ENCODE measurements around the gene KRTAP5-10. TPM values are rescaled to one million over a fixed set of nuclear protein-coding genes. Genes with fewer than 3 reads are reported as not detected.
"Not testable (repeated sequence)": the region's sequence is repeated elsewhere in the genome, so short reads cannot be mapped to it uniquely, and the experiment has no call there.

Gene KRTAP5-10
- total RNA-seq, 1 donor = not detected

DNA sequence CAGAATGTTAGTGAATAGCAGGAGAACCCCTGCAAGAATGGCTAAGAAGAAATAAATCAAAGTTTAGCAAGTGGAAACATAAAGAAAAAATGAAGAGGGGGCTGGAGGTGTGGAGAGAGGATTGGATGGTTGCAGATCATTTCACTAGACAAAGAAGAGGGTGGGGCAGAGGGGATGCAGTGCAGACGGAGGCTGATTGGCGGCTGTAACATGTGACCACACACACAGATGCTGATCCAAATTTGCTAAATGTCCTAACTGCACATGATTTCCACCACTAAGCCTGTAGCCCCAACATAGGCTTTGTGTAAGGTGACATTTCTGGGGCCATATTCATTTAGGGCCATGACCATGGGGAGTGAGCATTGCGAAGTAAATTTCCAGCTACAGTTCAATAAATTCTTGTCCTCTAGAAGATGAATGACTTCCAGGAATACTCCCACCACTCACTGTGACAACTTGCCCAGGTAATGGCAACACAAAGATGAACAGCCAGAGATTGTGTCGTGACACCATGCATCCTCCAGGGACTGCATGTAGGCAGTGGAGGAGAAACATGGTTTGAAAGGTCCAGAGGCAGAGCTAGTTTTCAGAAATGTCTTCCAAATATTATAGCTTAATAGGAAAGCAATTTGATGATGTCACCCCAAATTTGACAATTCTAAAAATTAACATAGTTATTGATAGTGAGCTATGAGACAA is 10.5 kb downstream of the KRTAP5-10 start:
- DNase-seq (ENCODE audit: low read depth) = no peak
- TF ChIP-seq, protein P1, sequence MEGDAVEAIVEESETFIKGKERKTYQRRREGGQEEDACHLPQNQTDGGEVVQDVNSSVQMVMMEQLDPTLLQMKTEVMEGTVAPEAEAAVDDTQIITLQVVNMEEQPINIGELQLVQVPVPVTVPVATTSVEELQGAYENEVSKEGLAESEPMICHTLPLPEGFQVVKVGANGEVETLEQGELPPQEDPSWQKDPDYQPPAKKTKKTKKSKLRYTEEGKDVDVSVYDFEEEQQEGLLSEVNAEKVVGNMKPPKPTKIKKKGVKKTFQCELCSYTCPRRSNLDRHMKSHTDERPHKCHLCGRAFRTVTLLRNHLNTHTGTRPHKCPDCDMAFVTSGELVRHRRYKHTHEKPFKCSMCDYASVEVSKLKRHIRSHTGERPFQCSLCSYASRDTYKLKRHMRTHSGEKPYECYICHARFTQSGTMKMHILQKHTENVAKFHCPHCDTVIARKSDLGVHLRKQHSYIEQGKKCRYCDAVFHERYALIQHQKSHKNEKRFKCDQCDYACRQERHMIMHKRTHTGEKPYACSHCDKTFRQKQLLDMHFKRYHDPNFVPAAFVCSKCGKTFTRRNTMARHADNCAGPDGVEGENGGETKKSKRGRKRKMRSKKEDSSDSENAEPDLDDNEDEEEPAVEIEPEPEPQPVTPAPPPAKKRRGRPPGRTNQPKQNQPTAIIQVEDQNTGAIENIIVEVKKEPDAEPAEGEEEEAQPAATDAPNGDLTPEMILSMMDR (IDR thresholded peaks at IDR 0.05; ENCODE audit: insufficient read depth, low read depth, low read length) = no peak
- H3K4me3 ChIP-seq (ENCODE audit: low read depth, low read length) = no peak overlapping the region

DNA sequence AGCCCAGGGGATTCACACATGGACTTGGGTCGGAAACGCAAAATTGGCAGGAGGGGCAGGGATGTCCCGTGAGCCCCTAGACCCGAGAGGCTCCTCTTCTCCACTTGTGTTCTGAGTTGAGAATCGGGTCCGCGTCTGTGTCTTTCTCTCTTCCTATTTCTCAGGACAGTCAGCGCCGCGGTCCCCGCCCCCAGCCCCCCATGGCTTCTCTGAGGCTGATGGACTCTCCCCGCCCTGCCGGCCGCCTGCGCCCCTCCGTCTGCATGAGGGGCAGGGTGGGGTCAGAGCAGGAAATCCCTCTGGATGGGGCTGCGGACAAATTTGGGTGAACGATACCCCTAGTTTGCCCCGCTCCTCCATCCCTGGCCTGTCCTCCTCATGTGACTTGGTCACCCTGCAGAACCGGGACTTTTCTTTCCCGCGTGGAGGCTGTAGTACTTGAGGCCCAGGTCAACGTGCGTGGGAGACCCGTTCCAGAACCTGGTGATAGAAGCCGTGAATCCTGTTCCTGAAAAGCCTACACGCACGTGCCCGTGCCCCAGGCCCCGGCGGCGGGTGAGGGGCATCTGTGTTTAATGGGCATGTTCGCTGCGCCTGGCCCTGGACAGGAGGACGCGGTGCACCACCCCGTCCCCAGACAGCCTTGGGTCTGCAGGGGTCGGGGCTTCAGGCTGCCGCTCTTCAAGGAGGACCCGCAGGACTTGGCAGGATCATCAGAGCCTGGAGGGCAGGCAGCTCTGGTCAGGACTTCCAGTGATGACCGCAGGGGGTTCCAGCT is 11.5 kb downstream of the KRTAP5-10 start:
- H3K4me3 ChIP-seq (ENCODE audit: low read depth, low read length); DNase-seq (ENCODE audit: low read depth): not testable (repeated sequence)

DNA sequence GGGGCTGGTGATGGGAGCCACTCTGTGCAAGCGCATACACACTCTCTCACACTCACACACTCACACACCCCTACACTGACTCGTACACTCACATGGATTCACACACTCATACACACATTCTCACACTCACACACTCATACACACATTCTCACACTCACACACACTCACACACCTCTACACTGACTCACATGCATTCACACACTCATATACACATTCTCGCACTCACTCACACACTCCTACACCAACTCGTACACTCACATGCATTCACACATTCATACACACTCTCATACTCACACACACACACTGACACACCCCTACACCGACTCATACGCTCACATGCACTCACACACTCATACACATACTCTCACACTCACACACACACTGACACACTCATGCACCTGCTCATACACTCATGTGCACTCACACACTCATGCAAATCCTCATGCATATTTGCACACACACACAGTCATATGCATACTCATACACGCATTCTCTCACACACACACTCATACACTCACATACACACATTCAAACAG is 12.2 kb downstream of the KRTAP5-10 start:
- TF ChIP-seq, protein P1 (IDR thresholded peaks at IDR 0.05; ENCODE audit: insufficient read depth, low read depth, low read length) = no peak
- no peak overlapping the region for H3K4me3 ChIP-seq (ENCODE audit: low read depth, low read length)
- DNase-seq (ENCODE audit: low read depth) = no peak

DNA sequence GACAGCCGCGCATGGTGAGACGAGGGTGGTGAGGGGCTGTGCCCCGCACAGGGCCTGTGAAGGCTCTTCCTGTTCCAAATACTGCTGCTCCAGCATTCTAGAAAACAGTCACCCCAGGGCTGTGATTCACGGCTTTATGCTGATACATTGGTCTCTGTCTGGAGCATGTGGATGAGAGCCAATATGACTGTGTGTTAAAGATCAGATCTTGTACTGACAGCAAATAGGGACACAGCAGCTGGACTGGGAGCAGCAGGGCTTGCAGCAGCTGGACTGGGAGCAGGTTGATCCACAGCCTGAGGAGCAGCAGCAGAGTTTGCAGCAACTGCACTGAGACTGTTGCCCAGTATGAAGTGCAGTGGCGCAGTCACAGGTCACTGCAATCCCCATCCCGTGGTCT is 14.2 kb downstream of the KRTAP5-10 start:
- DNase-seq (ENCODE audit: low read depth) = not testable (repeated sequence)

DNA sequence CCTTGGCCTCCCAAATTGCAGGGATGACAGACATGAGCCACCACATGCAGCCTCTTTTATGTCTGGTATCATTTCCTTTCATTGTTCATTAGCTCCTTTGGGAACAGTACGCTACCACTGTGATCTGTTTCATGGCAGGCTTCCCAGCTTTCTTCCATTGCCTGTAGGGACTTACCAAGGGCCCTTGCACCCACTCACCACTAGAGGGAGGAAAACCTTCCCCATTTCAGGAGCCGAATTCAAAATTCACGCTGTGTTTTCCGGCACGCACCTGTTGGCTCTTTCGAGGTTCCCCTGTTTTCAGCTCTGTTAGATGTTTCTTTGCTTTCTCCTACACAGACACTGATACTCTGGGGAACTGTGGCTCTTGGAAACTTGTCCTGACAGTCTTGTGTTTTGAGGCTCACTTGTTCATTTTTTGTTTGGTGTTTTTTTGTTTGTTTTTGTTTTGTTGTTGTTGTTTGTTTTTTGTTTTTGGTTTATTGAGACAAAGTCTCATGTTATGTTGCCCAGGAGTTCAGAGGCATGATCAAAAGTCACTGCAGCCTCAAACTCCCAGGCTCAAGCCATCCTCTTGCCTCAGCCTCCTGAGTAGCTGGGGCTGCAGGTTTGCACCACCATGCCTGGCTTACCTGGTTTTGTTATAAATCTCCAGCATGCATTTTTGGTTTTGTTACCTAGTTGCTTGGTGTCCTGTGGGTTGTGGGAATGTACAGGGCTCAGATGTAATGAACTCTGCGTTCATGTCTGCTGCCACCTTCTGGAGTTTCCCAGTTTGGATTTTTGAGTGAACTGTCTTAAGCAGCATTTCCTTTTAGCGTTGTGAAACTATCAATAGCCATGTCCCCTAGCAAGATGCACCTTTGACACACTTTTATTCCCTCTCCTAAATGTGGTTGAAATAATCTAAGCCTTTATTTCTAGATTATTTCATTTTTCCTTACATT is 15.0 kb downstream of the KRTAP5-10 start:
- TF ChIP-seq, protein P1 (IDR thresholded peaks at IDR 0.05; ENCODE audit: insufficient read depth, low read depth, low read length) = peak; percentile 89
- H3K4me3 ChIP-seq (ENCODE audit: low read depth, low read length) = no peak overlapping the region
- peak; percentile 59 for DNase-seq (ENCODE audit: low read depth)

More for the DNA sequence above, 14.2 kb downstream of the KRTAP5-10 start:
- H3K4me3 ChIP-seq (ENCODE audit: low read depth, low read length) = not testable (repeated sequence)

DNA sequence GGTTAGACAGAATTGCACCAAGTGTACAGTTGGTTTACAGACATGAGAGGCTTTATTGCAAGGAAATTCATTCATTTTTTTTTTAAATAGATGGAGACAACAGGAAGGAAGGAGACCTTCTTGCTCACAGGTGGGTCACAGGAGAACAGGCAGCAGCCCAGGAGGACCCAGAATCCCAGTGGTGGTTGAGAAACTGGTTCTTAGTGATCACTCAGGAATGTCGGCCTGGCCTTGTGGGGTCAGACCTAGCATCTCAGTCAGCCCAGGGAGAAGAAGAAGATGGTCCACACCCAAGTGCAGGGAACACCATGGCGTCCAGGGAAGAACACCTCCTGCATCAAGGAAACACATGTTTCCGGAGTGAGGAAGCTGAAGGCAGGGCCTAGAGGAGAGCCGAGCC is 16.5 kb downstream of the KRTAP5-10 start:
- DNase-seq (ENCODE audit: low read depth) = no peak
- TF ChIP-seq, protein P1 (IDR thresholded peaks at IDR 0.05; ENCODE audit: insufficient read depth, low read depth, low read length) = no peak
- H3K4me3 ChIP-seq (ENCODE audit: low read depth, low read length) = no peak overlapping the region

DNA sequence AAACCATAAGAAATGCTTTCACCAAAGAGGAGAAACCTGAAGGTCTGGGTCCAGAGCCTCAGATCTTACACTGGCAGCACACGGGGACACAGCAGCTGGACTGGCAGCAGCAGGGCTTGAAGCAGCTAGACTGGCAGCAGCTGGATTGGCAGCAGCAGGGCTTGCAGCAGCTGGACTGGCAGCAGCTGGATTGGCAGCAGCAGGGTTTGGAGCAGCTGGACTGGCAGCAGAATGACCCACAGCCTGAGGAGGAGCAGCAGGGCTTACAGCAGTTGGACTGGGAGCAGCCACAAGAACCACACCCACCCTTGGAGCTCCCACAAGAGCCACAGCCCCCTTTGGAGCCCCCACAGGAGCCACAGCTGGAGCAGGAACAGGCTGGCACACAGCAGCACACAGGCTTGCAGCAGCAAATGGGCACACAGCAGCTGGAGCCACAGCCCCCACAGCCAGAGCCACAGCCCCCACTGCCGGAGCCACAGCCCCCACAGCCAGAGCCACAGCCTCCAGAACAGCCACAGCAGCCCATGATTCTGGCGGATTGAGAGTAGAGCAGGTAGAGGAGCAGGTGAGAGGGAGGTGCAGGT is 17.0 kb downstream of the KRTAP5-10 start, which contains the start of gene KRTAP5-11:
Gene KRTAP5-11, minus strand, starts transcription at position 567 of the 587 bp plus-strand sequence. Its CDS starts 38 bp downstream, at position 529.
- DNase-seq (ENCODE audit: low read depth) = no peak
- H3K4me3 ChIP-seq (ENCODE audit: low read depth, low read length) = no peak within 1 kb of the TSS
- TF ChIP-seq, protein P1 (IDR thresholded peaks at IDR 0.05; ENCODE audit: insufficient read depth, low read depth, low read length) = no peak

DNA sequence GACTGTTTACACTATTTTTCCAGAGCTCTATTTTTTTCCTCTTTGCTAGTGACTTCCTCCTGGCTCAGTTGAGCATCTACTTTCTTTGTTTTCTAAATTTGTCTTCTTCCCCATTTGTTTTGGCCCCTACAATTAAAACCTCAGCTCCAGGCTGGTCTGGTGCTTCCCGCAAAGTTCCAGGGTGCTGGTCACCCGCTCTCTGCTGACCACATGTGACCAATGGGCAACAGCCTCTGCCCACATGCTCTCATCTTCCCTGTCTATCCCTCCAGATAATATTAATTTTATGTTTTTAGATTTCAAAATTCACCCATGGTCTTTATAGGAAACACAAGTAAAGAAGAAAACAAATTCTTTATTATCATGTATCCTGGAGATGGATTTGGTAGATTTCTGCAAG is 17.6 kb downstream of the KRTAP5-10 start:
- not testable (repeated sequence) for H3K4me3 ChIP-seq (ENCODE audit: low read depth, low read length); DNase-seq (ENCODE audit: low read depth)

DNA sequence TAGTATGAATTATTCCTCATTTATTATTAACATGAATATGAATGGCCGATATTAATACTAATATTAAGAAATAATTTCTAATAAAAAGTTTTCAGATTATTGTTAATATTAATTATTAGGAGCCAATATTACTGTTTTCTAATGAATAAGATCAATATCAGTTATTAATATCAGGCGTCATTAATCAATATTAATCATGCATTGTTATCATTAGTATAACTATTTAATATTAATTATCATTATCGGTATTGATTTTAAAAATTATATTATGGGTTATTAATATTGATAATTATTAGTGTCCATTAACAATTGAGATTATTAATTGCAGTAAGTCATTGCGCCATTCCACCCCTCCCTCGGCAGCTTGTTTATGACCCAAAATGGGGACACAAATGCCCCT is 20.3 kb downstream of the KRTAP5-10 start:
- not testable (repeated sequence) for H3K4me3 ChIP-seq (ENCODE audit: low read depth, low read length); DNase-seq (ENCODE audit: low read depth)

DNA sequence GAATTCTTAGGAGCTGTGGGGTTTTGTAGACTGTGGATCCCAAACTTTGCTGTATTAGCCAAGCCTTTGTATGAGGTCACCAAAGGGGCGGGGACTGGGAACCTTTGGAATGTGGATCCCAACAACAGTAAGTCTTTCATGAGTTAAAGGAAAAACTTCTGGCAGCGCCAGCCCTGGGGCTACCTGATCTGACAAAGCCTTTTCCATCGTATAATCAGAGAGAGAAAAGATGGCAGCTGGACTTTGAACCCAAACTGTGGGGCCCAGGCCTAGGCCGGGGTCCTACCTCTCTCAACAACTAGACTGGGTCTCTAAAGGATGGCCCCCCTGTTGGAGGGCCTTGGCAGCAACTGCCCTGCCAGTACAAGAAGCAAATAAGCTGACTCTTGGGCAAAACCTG is 23.0 kb downstream of the KRTAP5-10 start:
- H3K4me3 ChIP-seq (ENCODE audit: low read depth, low read length); DNase-seq (ENCODE audit: low read depth): not testable (repeated sequence)
